ENCODE results near the gene TEX2.
A peak's percentile ranks its signal among the peaks of the same experiment; 100 is the strongest.

The TEX2 gene, protein sequence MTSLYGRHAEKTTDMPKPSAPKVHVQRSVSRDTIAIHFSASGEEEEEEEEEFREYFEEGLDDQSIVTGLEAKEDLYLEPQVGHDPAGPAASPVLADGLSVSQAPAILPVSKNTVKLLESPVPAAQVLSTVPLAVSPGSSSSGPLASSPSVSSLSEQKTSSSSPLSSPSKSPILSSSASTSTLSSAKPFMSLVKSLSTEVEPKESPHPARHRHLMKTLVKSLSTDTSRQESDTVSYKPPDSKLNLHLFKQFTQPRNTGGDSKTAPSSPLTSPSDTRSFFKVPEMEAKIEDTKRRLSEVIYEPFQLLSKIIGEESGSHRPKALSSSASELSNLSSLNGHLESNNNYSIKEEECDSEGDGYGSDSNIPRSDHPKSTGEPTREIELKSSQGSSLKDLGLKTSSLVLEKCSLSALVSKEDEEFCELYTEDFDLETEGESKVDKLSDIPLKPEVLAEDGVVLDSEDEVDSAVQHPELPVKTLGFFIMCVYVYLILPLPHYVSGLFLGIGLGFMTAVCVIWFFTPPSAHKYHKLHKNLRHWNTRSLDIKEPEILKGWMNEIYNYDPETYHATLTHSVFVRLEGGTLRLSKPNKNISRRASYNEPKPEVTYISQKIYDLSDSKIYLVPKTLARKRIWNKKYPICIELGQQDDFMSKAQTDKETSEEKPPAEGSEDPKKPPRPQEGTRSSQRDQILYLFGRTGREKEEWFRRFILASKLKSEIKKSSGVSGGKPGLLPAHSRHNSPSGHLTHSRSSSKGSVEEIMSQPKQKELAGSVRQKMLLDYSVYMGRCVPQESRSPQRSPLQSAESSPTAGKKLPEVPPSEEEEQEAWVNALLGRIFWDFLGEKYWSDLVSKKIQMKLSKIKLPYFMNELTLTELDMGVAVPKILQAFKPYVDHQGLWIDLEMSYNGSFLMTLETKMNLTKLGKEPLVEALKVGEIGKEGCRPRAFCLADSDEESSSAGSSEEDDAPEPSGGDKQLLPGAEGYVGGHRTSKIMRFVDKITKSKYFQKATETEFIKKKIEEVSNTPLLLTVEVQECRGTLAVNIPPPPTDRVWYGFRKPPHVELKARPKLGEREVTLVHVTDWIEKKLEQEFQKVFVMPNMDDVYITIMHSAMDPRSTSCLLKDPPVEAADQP

DNA sequence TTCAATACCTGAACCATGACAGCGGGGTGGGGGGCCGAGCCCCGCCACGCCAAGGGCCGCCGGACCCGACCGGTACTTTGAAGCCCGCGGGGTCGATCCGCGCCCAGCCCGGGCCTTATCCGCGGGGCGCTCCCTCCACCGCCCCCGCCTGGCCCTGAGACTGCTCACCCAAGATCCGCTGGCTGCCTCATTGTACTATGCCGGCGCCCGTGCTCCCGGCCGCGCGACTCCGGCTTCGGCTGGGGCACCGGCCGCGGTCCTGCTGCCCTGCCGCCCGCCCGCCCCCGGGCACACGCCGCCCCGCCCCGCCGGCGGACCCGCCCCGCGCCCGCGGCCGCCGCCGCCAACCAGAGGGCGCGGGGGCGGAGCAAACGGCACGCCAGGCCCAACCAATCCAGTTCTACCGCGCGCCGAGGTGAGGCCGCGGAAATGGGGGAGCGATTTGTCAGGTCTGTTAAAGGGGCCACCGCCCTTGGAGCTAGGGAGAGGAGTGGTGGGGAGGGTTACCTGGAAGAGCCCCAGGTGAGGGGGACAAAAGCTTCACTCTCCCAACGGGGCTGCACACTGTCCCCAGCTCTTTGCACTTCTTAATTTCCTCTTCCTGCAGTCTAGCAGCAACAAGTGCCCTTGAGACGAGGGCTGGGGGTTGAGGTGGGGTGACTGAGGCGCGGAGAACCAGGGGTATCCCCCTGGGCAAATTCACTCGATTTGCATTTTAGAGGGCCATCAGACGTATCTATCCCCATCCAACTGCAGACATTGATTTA lies at the start of gene TEX2:
TSS of gene TEX2 (minus strand) at position 261 of the 767 bp plus-strand sequence. CDS start 49,043 bp downstream, outside the sequence.
- H3K36me3 ChIP-seq (ENCODE audit: control insufficient read depth in 2 of 2, insufficient read depth in 2 of 2, low read length in 2 of 2), result no peaks in the 10 kb centered on the region
- peaks cover 15% of the 10 kb centered on the region for H3K4me1 ChIP-seq (ENCODE audit: control insufficient read depth, insufficient read depth, low read length)
- peak within 1 kb of the TSS; percentile 60 for H3K27ac ChIP-seq (ENCODE audit: low read length)
- H3K4me3 ChIP-seq (ENCODE audit: low read length in 2 of 2), result peak within 1 kb of the TSS; percentile 85 to 97
- H3K9ac ChIP-seq (ENCODE audit: low read length in 2 of 2), result peak within 1 kb of the TSS; percentile 78 to 81
- H3K27me3 ChIP-seq (ENCODE audit: control insufficient read depth in 1 of 2, insufficient read depth in 2 of 2, low read length in 2 of 2), result peaks cover 0 to under 1% of the 10 kb centered on the region in 2 donors
- no peaks in the 10 kb centered on the region for H3K9me3 ChIP-seq (ENCODE audit: control insufficient read depth in 2 of 2, low read length in 2 of 2)

DNA sequence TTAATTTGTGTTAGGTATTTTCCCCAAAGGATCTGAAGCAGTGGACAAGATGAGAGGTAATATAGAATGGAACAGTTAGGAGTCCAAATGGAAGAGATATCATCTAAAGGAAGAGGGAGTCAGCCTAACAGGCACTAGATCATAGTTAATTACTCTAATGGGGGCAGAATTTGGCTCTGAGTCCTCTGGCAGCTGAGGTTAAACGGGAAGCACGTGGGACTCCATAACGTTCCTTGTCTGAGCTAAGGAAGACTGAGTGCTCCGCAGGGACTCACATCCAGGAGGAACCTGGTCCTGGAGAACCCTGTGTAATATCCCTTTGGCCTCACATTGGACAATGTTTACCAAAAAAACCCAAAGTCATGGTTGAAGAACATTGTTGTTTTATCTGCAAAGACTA lies 46.6 kb upstream of the TEX2 start:
- no peak overlapping the region for H3K4me3 ChIP-seq (ENCODE audit: low read length in 2 of 2)
- H3K9ac ChIP-seq (ENCODE audit: low read length in 2 of 2), result no peak overlapping the region
- H3K27ac ChIP-seq (ENCODE audit: low read length), result no peak overlapping the region
- peaks cover 3% of the 10 kb centered on the region for H3K4me1 ChIP-seq (ENCODE audit: control insufficient read depth, insufficient read depth, low read length)
- no peaks in the 10 kb centered on the region for H3K36me3 ChIP-seq (ENCODE audit: control insufficient read depth in 2 of 2, insufficient read depth in 2 of 2, low read length in 2 of 2)
- H3K27me3 ChIP-seq (ENCODE audit: control insufficient read depth in 1 of 2, insufficient read depth in 2 of 2, low read length in 2 of 2), result no peaks in the 10 kb centered on the region
- H3K9me3 ChIP-seq (ENCODE audit: control insufficient read depth in 2 of 2, low read length in 2 of 2), result no peaks in the 10 kb centered on the region

DNA sequence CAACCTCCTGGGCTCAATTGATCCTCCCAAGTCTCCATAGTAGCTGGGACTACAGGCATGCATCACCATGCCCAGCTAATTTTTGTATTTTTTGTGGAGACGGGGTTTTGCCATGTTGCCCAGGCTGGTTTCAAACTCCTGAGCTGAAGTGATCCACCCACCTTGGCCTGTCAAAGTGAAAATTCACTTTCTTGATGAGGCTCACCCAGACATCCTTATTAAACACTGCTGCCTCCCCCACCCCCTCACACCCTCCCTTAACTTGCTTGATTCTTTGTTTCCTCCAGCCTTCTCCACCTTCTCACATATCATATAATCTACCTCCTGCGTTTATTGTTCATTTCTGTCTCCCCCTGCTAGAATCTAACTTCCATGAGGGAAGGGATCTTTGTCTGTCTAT lies 46.0 kb upstream of the TEX2 start:
- no peaks in the 10 kb centered on the region for H3K36me3 ChIP-seq (ENCODE audit: control insufficient read depth in 2 of 2, insufficient read depth in 2 of 2, low read length in 2 of 2)
- no peak overlapping the region for H3K27ac ChIP-seq (ENCODE audit: low read length)
- no peak overlapping the region for H3K4me3 ChIP-seq (ENCODE audit: low read length in 2 of 2)
- H3K9ac ChIP-seq (ENCODE audit: low read length in 2 of 2), result no peak overlapping the region
- peaks cover 3% of the 10 kb centered on the region for H3K4me1 ChIP-seq (ENCODE audit: control insufficient read depth, insufficient read depth, low read length)
- H3K27me3 ChIP-seq (ENCODE audit: control insufficient read depth in 1 of 2, insufficient read depth in 2 of 2, low read length in 2 of 2), result no peaks in the 10 kb centered on the region
- no peaks in the 10 kb centered on the region for H3K9me3 ChIP-seq (ENCODE audit: control insufficient read depth in 2 of 2, low read length in 2 of 2)

DNA sequence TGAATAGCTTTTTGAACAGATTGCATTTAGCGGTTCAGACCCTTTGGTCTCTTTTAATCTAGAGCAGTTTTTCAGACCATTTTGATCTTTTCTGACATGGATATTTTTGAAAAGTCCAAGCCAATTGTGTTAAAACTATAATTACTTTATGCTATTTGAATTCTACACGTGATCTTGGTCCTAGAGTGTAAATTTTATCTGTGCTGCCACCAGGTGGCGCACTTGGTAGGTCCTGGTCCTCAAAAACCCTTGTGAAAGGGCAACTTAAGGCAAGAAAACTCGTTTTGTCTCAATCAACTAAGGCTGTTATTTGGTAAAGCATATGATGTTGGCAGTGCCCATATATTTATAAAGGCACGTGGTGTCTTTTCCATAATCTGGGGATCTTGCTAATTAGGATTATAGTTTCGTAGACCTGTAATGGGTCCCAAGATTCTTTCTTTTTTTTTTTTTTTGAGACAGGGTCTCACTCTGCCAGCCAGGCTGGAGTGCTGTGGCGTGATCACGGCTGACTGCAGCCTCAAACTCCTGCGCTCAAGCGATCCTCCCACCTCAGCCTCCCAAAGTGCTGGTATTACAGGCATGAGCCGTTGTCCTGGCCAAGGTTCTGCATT lies 43.9 kb upstream of the TEX2 start:
- no peaks in the 10 kb centered on the region for H3K9me3 ChIP-seq (ENCODE audit: control insufficient read depth in 2 of 2, low read length in 2 of 2)
- no peak overlapping the region for H3K27ac ChIP-seq (ENCODE audit: low read length)
- no peaks in the 10 kb centered on the region for H3K36me3 ChIP-seq (ENCODE audit: control insufficient read depth in 2 of 2, insufficient read depth in 2 of 2, low read length in 2 of 2)
- no peak overlapping the region for H3K9ac ChIP-seq (ENCODE audit: low read length in 2 of 2)
- H3K4me3 ChIP-seq (ENCODE audit: low read length in 2 of 2), result no peak overlapping the region
- no peaks in the 10 kb centered on the region for H3K4me1 ChIP-seq (ENCODE audit: control insufficient read depth, insufficient read depth, low read length)
- H3K27me3 ChIP-seq (ENCODE audit: control insufficient read depth in 1 of 2, insufficient read depth in 2 of 2, low read length in 2 of 2), result no peaks in the 10 kb centered on the region

DNA sequence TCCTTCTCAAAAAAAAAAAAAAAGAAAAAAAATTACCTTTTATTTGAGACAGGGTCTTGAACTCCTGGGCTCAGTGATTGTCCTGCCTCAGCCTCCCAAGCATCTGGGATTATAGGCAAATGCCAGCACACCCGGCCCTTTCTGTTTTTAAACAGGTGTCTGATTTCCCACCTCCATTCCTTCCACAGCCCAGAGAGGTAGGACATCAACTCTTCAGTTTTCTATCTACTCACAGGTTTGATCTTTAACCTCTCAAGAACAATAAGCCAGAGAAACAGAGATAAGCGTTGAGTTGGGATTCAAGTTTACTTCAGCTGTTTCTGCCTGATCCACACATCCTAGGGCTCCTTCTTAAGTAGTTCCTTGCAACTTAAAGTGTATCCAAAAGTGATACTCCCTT lies 41.5 kb upstream of the TEX2 start:
- Histone ChIP-seq H3K4me1 (ENCODE audit: control insufficient read depth, insufficient read depth, low read length) (peaks cover 3% of the 10 kb centered on the region), H3K27ac (ENCODE audit: low read length) (no peak overlapping the region), H3K4me3 (ENCODE audit: low read length in 2 of 2) (no peak overlapping the region), H3K9ac (ENCODE audit: low read length in 2 of 2) (no peak overlapping the region), H3K36me3 (ENCODE audit: control insufficient read depth in 2 of 2, insufficient read depth in 2 of 2, low read length in 2 of 2) (no peaks in the 10 kb centered on the region), H3K9me3 (ENCODE audit: control insufficient read depth in 2 of 2, low read length in 2 of 2) (no peaks in the 10 kb centered on the region), H3K27me3 (ENCODE audit: control insufficient read depth in 1 of 2, insufficient read depth in 2 of 2, low read length in 2 of 2) (no peaks in the 10 kb centered on the region)

DNA sequence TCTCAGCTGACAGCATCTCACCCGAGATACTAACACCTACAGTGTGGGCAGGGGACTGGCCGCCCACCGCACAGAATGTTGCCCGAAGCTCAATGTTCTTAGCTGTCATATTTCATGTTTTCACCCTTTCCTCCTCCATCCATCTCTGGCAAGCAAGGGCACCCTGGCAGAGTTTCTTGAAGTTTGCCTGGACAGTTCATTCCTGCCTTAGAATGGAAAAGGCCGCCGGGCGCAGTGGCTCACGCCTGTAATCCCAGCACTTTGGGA lies 37.6 kb upstream of the TEX2 start:
- Histone ChIP-seq H3K27me3 (ENCODE audit: control insufficient read depth in 1 of 2, insufficient read depth in 2 of 2, low read length in 2 of 2) (no peaks in the 10 kb centered on the region), H3K27ac (ENCODE audit: low read length) (no peak overlapping the region), H3K4me1 (ENCODE audit: control insufficient read depth, insufficient read depth, low read length) (peaks cover 5% of the 10 kb centered on the region), H3K9ac (ENCODE audit: low read length in 2 of 2) (no peak overlapping the region), H3K4me3 (ENCODE audit: low read length in 2 of 2) (no peak overlapping the region), H3K36me3 (ENCODE audit: control insufficient read depth in 2 of 2, insufficient read depth in 2 of 2, low read length in 2 of 2) (no peaks in the 10 kb centered on the region), H3K9me3 (ENCODE audit: control insufficient read depth in 2 of 2, low read length in 2 of 2) (no peaks in the 10 kb centered on the region)

DNA sequence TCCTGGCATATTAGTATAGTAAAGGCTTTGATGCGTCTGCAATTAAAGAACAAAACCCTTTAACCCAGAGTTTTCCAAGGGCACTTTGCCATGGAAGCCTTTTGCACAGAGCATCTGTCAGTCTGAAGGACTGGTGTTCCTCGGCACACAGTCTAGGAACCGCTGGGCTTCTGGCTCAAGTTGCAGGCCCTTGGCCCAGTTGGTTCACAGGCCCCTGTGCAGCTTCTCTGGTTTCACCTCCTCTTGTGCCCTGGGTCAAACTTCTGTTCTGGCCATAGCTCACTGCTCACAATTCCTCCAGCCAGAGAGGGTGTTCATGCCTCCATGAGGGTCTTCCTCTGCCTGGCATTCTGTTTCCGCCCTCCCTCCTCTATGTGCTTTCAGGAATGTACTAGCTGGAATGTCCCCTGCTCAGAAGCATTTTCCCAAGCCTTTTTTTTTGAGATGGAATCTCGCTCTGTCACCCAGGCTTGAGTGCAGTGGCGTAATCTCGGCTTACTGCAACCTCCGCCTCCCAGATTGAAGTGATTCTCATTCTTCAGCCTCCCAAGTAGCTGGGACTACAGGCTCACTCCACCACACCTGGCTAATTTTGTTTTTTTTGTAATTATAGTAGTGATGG lies 34.5 kb upstream of the TEX2 start:
- Histone ChIP-seq H3K4me3 (ENCODE audit: low read length in 2 of 2) (no peak overlapping the region), H3K27me3 (ENCODE audit: control insufficient read depth in 1 of 2, insufficient read depth in 2 of 2, low read length in 2 of 2) (no peaks in the 10 kb centered on the region), H3K9me3 (ENCODE audit: control insufficient read depth in 2 of 2, low read length in 2 of 2) (no peaks in the 10 kb centered on the region), H3K36me3 (ENCODE audit: control insufficient read depth in 2 of 2, insufficient read depth in 2 of 2, low read length in 2 of 2) (no peaks in the 10 kb centered on the region), H3K9ac (ENCODE audit: low read length in 2 of 2) (no peak overlapping the region), H3K4me1 (ENCODE audit: control insufficient read depth, insufficient read depth, low read length) (peaks cover 5% of the 10 kb centered on the region), H3K27ac (ENCODE audit: low read length) (no peak overlapping the region)

DNA sequence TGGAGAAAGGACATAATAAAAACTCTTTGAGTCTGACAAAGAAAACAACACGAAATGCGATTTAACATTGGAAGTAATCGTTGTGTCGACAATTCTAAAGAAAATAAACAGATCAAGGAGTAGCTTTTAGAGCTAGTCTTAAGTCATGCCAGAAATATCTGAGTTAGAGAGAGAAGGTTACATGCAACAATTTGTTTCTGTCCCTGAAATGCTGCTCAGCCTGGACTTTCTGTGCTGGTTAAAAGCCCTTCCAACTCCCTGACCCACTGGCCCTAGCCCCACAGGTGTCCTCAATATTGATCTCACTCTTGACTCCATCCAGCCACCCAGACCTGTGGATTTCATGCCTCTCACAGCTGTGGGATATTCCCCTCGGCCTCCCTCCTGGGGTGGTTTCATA lies 33.2 kb upstream of the TEX2 start:
- no peaks in the 10 kb centered on the region for H3K27me3 ChIP-seq (ENCODE audit: control insufficient read depth in 1 of 2, insufficient read depth in 2 of 2, low read length in 2 of 2)
- peaks cover under 1 to 6% of the 10 kb centered on the region in 2 donors for H3K9me3 ChIP-seq (ENCODE audit: control insufficient read depth in 2 of 2, low read length in 2 of 2)
- peaks cover 5% of the 10 kb centered on the region for H3K4me1 ChIP-seq (ENCODE audit: control insufficient read depth, insufficient read depth, low read length)
- no peak overlapping the region for H3K4me3 ChIP-seq (ENCODE audit: low read length in 2 of 2)
- no peak overlapping the region for H3K27ac ChIP-seq (ENCODE audit: low read length)
- H3K9ac ChIP-seq (ENCODE audit: low read length in 2 of 2), result no peak overlapping the region
- no peaks in the 10 kb centered on the region for H3K36me3 ChIP-seq (ENCODE audit: control insufficient read depth in 2 of 2, insufficient read depth in 2 of 2, low read length in 2 of 2)

DNA sequence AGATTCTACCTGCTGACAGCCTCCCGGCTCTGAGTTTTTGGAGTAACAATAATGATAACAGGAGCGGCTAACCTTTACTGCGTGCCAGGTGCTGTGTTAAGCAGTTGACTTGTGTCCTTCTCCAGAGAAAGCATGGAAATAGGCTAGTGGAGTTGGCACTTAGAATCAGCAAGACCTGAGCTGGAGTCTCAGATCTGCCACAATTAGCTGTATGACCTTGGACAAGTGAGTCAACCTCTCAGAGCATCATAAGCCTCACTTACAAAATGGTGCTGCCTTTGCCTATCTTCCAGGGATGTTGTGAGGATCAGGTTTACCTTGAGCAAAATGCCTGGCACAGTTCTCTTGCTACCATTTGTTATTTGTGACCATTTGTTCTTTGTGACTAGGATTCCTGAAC lies 32.1 kb upstream of the TEX2 start:
- no peak overlapping the region for H3K4me3 ChIP-seq (ENCODE audit: low read length in 2 of 2)
- H3K4me1 ChIP-seq (ENCODE audit: control insufficient read depth, insufficient read depth, low read length), result peaks cover 4% of the 10 kb centered on the region
- H3K9ac ChIP-seq (ENCODE audit: low read length in 2 of 2), result no peak overlapping the region
- no peaks in the 10 kb centered on the region for H3K27me3 ChIP-seq (ENCODE audit: control insufficient read depth in 1 of 2, insufficient read depth in 2 of 2, low read length in 2 of 2)
- no peaks in the 10 kb centered on the region for H3K36me3 ChIP-seq (ENCODE audit: control insufficient read depth in 2 of 2, insufficient read depth in 2 of 2, low read length in 2 of 2)
- H3K27ac ChIP-seq (ENCODE audit: low read length), result no peak overlapping the region
- H3K9me3 ChIP-seq (ENCODE audit: control insufficient read depth in 2 of 2, low read length in 2 of 2), result peaks cover 4 to 9% of the 10 kb centered on the region in 2 donors
